ENCODE measurements around the gene BACH2.
"Not testable (repeated sequence)": the region's sequence is repeated elsewhere in the genome, so short reads cannot be mapped to it uniquely, and the experiment has no call there.

The BACH2 gene

GRCh38 chr6:90039911-90040310 lies 256.7 kb downstream of the BACH2 start:
- DNase-seq (ENCODE audit: low read depth): no peak
- no peak overlapping the region for H3K4me3 ChIP-seq (ENCODE audit: low read depth, low read length)
- TF ChIP-seq CTCF (IDR thresholded peaks at IDR 0.05; ENCODE audit: insufficient read depth, low read depth, low read length, missing control alignments): no peak

- DNase-seq (ENCODE audit: low read depth): no peak
- no peak for TF ChIP-seq CTCF (IDR thresholded peaks at IDR 0.05; ENCODE audit: insufficient read depth, low read depth, low read length, missing control alignments)
- H3K4me3 ChIP-seq (ENCODE audit: low read depth, low read length): no peak overlapping the region
These were observed 257.5 kb downstream of the BACH2 start for GRCh38 chr6:90038961-90039653.

GRCh38 chr6:90036963-90037362 lies 259.7 kb downstream of the BACH2 start:
- TF ChIP-seq CTCF (IDR thresholded peaks at IDR 0.05; ENCODE audit: insufficient read depth, low read depth, low read length, missing control alignments): no peak
- no peak for DNase-seq (ENCODE audit: low read depth)
- H3K4me3 ChIP-seq (ENCODE audit: low read depth, low read length): no peak overlapping the region

GRCh38 chr6:90035047-90035723 lies 261.5 kb downstream of the BACH2 start:
- no peak for DNase-seq (ENCODE audit: low read depth)
- no peak overlapping the region for H3K4me3 ChIP-seq (ENCODE audit: low read depth, low read length)
- TF ChIP-seq CTCF (IDR thresholded peaks at IDR 0.05; ENCODE audit: insufficient read depth, low read depth, low read length, missing control alignments): no peak

GRCh38 chr6:90033746-90034271 lies 262.8 kb downstream of the BACH2 start:
- DNase-seq (ENCODE audit: low read depth): no peak
- no peak for TF ChIP-seq CTCF (IDR thresholded peaks at IDR 0.05; ENCODE audit: insufficient read depth, low read depth, low read length, missing control alignments)
- H3K4me3 ChIP-seq (ENCODE audit: low read depth, low read length): no peak overlapping the region

- not testable (repeated sequence) for H3K4me3 ChIP-seq (ENCODE audit: low read depth, low read length); DNase-seq (ENCODE audit: low read depth)
These were observed 264.0 kb downstream of the BACH2 start for GRCh38 chr6:90032489-90033212.

GRCh38 chr6:90028995-90029635 lies 267.5 kb downstream of the BACH2 start:
- no peak for TF ChIP-seq CTCF (IDR thresholded peaks at IDR 0.05; ENCODE audit: insufficient read depth, low read depth, low read length, missing control alignments)
- no peak for DNase-seq (ENCODE audit: low read depth)
- no peak overlapping the region for H3K4me3 ChIP-seq (ENCODE audit: low read depth, low read length)
